Mesothelial cell of epicardium (in vitro differentiated cells): ENCODE data around the gene BAHCC1. TPM values are rescaled to one million over a fixed set of nuclear protein-coding genes. Genes with fewer than 3 reads are reported as not detected.

ENCODE experiments used
- DNase-seq, 2 experiments: peaks; one replicate each; pipeline ENCODE4 v3.0.0; 2021; ENCODE audit warnings: low spot score in 2 of 2; ENCODE audit not compliant: unreplicated experiment in 2 of 2
- H3K27ac Mint-ChIP-seq: 2 replicates; pipeline ENCODE4 v1.8.0; 2021; ENCODE audit warnings: mixed read lengths
- H3K27me3 Mint-ChIP-seq: 2 replicates; pipeline ENCODE4 v1.8.0; 2021; ENCODE audit warnings: low read depth, mixed read lengths
- H3K36me3 Mint-ChIP-seq: 2 replicates; pipeline ENCODE4 v1.8.0; 2021; ENCODE audit warnings: mixed read lengths
- H3K4me1 Mint-ChIP-seq: 2 replicates; pipeline ENCODE4 v1.8.0; 2021; ENCODE audit warnings: mixed read lengths
- H3K4me3 Mint-ChIP-seq: 2 replicates; pipeline ENCODE4 v1.8.0; 2021; ENCODE audit warnings: mild to moderate bottlenecking, moderate library complexity, mixed read lengths
- H3K9me3 Mint-ChIP-seq: 2 replicates; pipeline ENCODE4 v1.8.0; 2021; ENCODE audit warnings: mixed read lengths
- total RNA-seq: library from RNA; stranded (reverse); gene quantifications from 3 replicates; pipeline ENCODE4 v1.2.1, GENCODE V29; 2021
- TF ChIP-seq, protein P1 (sequence below): fragments of 200-600 bp; sonication (generic); IDR thresholded peaks from one replicate; pipeline ENCODE4 v1.5.0; 2021; ENCODE audit warnings: antibody characterized with exemption; ENCODE audit not compliant: unreplicated experiment

The BAHCC1 gene
- total RNA-seq, 1 donor from 2014 or later = 34.9 TPM

- no peaks in the 10 kb centered on the region for H3K36me3 Mint-ChIP-seq
- peaks cover 6% of the 10 kb centered on the region for H3K4me1 Mint-ChIP-seq
Observed at GRCh38 chr17:81373536-81374160, 21.6 kb upstream of the BAHCC1 start.

DNA sequence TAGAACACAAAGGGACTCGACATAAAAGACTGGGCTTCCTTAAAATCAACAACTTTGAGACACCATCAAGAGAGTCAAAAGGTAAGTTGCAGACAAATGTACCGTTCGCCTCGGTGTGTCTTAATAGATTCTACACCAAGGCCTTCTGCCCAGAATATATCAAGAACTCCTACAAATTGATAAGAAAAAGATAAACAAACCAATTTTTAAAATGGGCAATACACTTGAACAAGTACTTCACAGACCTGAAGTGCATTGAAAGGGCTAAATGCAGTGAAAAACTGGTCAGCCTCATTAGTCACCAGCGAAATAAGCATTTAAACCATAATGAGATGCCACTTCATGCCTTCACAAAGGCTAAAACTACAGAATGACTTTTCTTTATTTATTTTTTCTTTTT is 20.4 kb upstream of the BAHCC1 start:
- no peaks in the 10 kb centered on the region for H3K36me3 Mint-ChIP-seq
- H3K9me3 Mint-ChIP-seq = no peaks in the 10 kb centered on the region
- TF ChIP-seq, protein P1, sequence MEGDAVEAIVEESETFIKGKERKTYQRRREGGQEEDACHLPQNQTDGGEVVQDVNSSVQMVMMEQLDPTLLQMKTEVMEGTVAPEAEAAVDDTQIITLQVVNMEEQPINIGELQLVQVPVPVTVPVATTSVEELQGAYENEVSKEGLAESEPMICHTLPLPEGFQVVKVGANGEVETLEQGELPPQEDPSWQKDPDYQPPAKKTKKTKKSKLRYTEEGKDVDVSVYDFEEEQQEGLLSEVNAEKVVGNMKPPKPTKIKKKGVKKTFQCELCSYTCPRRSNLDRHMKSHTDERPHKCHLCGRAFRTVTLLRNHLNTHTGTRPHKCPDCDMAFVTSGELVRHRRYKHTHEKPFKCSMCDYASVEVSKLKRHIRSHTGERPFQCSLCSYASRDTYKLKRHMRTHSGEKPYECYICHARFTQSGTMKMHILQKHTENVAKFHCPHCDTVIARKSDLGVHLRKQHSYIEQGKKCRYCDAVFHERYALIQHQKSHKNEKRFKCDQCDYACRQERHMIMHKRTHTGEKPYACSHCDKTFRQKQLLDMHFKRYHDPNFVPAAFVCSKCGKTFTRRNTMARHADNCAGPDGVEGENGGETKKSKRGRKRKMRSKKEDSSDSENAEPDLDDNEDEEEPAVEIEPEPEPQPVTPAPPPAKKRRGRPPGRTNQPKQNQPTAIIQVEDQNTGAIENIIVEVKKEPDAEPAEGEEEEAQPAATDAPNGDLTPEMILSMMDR = no peak
- no peaks in the 10 kb centered on the region for H3K27me3 Mint-ChIP-seq
- H3K27ac Mint-ChIP-seq = no peak overlapping the region
- no peak for DNase-seq
- peaks cover 6% of the 10 kb centered on the region for H3K4me1 Mint-ChIP-seq
- no peak overlapping the region for H3K4me3 Mint-ChIP-seq

More at GRCh38 chr17:81373536-81374160, 21.6 kb upstream of the BAHCC1 start:
- no peaks in the 10 kb centered on the region for H3K9me3 Mint-ChIP-seq
- no peak overlapping the region for H3K4me3 Mint-ChIP-seq
- H3K27me3 Mint-ChIP-seq = no peaks in the 10 kb centered on the region
- no peak overlapping the region for H3K27ac Mint-ChIP-seq
- no peak for DNase-seq
- TF ChIP-seq, protein P1 = no peak

DNA sequence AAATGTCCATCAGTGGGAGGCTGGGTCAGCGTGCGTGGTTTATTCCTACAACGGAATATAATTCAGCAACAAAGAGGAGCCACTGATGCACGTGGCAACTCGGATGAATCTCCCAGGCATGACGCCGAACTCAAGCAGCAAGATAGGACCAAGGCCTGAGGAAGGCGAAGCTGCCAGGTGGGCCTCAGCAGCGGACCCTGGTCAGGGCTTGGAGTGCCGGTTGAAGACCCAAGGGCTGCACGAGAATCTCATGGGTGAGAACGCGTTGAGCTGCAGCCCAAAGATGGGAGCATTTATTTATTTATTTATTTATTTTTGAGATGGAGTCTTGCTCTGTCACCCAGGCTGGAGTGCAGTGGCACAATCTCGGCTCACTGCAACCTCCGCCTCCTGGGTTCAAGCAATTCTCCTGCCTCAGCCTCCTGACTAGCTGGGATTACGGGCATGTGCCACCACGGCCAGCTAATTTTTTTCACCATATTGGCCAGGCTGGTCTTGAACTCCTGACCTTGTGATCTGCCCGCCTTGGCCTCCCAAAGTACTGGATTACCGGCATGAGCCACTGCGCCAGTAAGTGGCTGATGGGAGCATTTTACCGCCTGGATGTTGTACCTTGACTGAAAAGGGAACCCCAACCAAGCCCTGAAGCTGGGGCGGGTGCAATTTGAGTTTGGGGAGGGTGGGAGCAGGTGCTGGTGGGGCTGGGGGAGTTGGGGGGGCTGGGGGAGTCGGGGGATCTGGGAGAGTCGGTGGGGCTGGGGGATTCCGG is 18.1 kb upstream of the BAHCC1 start:
- H3K36me3 Mint-ChIP-seq = no peaks in the 10 kb centered on the region
- H3K9me3 Mint-ChIP-seq = no peaks in the 10 kb centered on the region
- no peak overlapping the region for H3K4me3 Mint-ChIP-seq
- H3K27ac Mint-ChIP-seq = no peak overlapping the region
- peaks cover 6% of the 10 kb centered on the region for H3K4me1 Mint-ChIP-seq
- no peak for DNase-seq
- TF ChIP-seq, protein P1 = no peak
- no peaks in the 10 kb centered on the region for H3K27me3 Mint-ChIP-seq

GRCh38 chr17:81378941-81379511 is 16.2 kb upstream of the BAHCC1 start:
- H3K4me3 Mint-ChIP-seq = no peak overlapping the region
- no peaks in the 10 kb centered on the region for H3K36me3 Mint-ChIP-seq
- DNase-seq = no peak
- H3K9me3 Mint-ChIP-seq = no peaks in the 10 kb centered on the region
- TF ChIP-seq, protein P1 = no peak
- no peaks in the 10 kb centered on the region for H3K27me3 Mint-ChIP-seq
- no peak overlapping the region for H3K27ac Mint-ChIP-seq
- no peaks in the 10 kb centered on the region for H3K4me1 Mint-ChIP-seq

- Mint-ChIP-seq H3K36me3 (no peaks in the 10 kb centered on the region), H3K4me1 (no peaks in the 10 kb centered on the region), H3K4me3 (no peak overlapping the region), H3K9me3 (no peaks in the 10 kb centered on the region), H3K27ac (no peak overlapping the region), H3K27me3 (no peaks in the 10 kb centered on the region)
- TF ChIP-seq, protein P1 = no peak
- DNase-seq = no peak
Observed at GRCh38 chr17:81379523-81379942, 15.7 kb upstream of the BAHCC1 start.
